ENCODE measurements around the gene SMKR1. TPM values are rescaled to one million over a fixed set of nuclear protein-coding genes. Genes with fewer than 3 reads are reported as not detected.
A peak's percentile ranks its signal among the peaks of the same experiment; 100 is the strongest.

The SMKR1 gene
- total RNA-seq, 1 experiment from 2014 or later, result 8.9 TPM

- peaks cover 0 to 3% of the 10 kb centered on the region in 2 experiments; a peak in 1 of 4 replicates for H3K9me3 ChIP-seq (ENCODE audit: control insufficient read depth in 1 of 2, insufficient read depth in 1 of 2, low read depth in 1 of 2, low read length in 2 of 2)
- no peak overlapping the region for H2AFZ ChIP-seq (ENCODE audit: low read depth, low read length, poor library complexity, severe bottlenecking)
- ChIA-PET RAD21 (ENCODE audit: low non-redundant PET in 1 of 2, low total read pairs in 2 of 2, uncharacterized antibody in 2 of 2, unreplicated experiment in 2 of 2) (no interaction called here), CTCF (no interaction called here), POLR2A (interaction anchor here (1.1 kb wide), 1 partner anchor 14 kb away, joined by 3 read pairs; no protein-coding TSS in a partner anchor)
- no peak overlapping the region for H3K27ac ChIP-seq (ENCODE audit: low read depth, low read length)
- no peak overlapping the region for H3K9ac ChIP-seq (ENCODE audit: low read length)
- H3K36me3 ChIP-seq (ENCODE audit: control insufficient read depth in 1 of 2, insufficient read depth in 2 of 2, low read length in 2 of 2), result peaks cover 3 to 15% of the 10 kb centered on the region in 2 experiments; a peak in 2 of 4 replicates
- DNase-seq (ENCODE audit: low read depth, low spot score), result no peak
- no TSS peak for BruUV-seq (replicated peaks)
- no peaks in the 10 kb centered on the region for H3K9me2 ChIP-seq (ENCODE audit: insufficient read depth)
- TF ChIP-seq RAD21 (IDR thresholded peaks at IDR 0.05; ENCODE audit: low read depth) (no peak), FOSL1 (IDR thresholded peaks at IDR 0.05; ENCODE audit: low read depth) (peak; percentile 44; the same call in 1 of the 2 replicates)
- H3K4me1 ChIP-seq (ENCODE audit: control insufficient read depth in 1 of 2, insufficient read depth in 2 of 2, low read length in 2 of 2), result peaks cover 7 to 27% of the 10 kb centered on the region in 2 experiments
- intact Hi-C loops (cut with micrococcal nuclease), result no loop called here
- H3K27me3 ChIP-seq (ENCODE audit: insufficient read depth, low read length), result no peaks in the 10 kb centered on the region
- H3K4me3 ChIP-seq (replicated peaks in 1 of 2; ENCODE audit: low read depth in 1 of 2, low read length in 2 of 2), result no peak overlapping the region
- ATAC-seq, result peak; percentile 33; the same call in 1 of the 2 replicates
- H4K20me1 ChIP-seq (ENCODE audit: insufficient read depth), result no peaks in the 10 kb centered on the region
- H3K4me2 ChIP-seq (ENCODE audit: low read length), result peak overlapping the region; percentile 40
- no peaks in the 10 kb centered on the region for H3K79me2 ChIP-seq (ENCODE audit: insufficient read depth, low read length)
Measured at GRCh38 chr7:129452589-129453231, 49.6 kb upstream of the SMKR1 start.

GRCh38 chr7:129453510-129454248 is 48.7 kb upstream of the SMKR1 start:
- H3K4me2 ChIP-seq (ENCODE audit: low read length), result peak overlapping the region; percentile 40
- no peak overlapping the region for H3K27ac ChIP-seq (ENCODE audit: low read depth, low read length)
- H3K36me3 ChIP-seq (ENCODE audit: control insufficient read depth in 1 of 2, insufficient read depth in 2 of 2, low read length in 2 of 2), result peaks cover 3 to 23% of the 10 kb centered on the region in 2 experiments; a peak in 2 of 4 replicates
- H3K4me1 ChIP-seq (ENCODE audit: control insufficient read depth in 1 of 2, insufficient read depth in 2 of 2, low read length in 2 of 2), result peaks cover 7 to 27% of the 10 kb centered on the region in 2 experiments
- no peak overlapping the region; a peak in 1 of 4 replicates for H3K4me3 ChIP-seq (replicated peaks in 1 of 2; ENCODE audit: low read depth in 1 of 2, low read length in 2 of 2)
- intact Hi-C loops (cut with micrococcal nuclease), result no loop called here
- no peaks in the 10 kb centered on the region for H3K9me2 ChIP-seq (ENCODE audit: insufficient read depth)
- ChIA-PET POLR2A (no interaction called here), RAD21 (ENCODE audit: low non-redundant PET in 1 of 2, low total read pairs in 2 of 2, uncharacterized antibody in 2 of 2, unreplicated experiment in 2 of 2) (interaction anchor here in 1 of 2 experiments (1.1 kb wide), 1 partner anchor 86 kb away, joined by 3 read pairs; no protein-coding TSS in a partner anchor), CTCF (interaction anchor here (0.6 to 0.7 kb wide), 2 partner anchors 78 to 236 kb away, joined by 3 read pairs; no protein-coding TSS in a partner anchor)
- H2AFZ ChIP-seq (ENCODE audit: low read depth, low read length, poor library complexity, severe bottlenecking), result no peak overlapping the region
- ATAC-seq (peak; percentile 24; the same call in 1 of the 2 replicates), DNase-seq (ENCODE audit: low read depth, low spot score) (no peak)
- H4K20me1 ChIP-seq (ENCODE audit: insufficient read depth), result no peaks in the 10 kb centered on the region
- no peaks in the 10 kb centered on the region for H3K27me3 ChIP-seq (ENCODE audit: insufficient read depth, low read length)
- H3K9ac ChIP-seq (ENCODE audit: low read length), result no peak overlapping the region
- BruUV-seq (replicated peaks), result no TSS peak
- H3K79me2 ChIP-seq (ENCODE audit: insufficient read depth, low read length), result no peaks in the 10 kb centered on the region
- H3K9me3 ChIP-seq (ENCODE audit: control insufficient read depth in 1 of 2, insufficient read depth in 1 of 2, low read depth in 1 of 2, low read length in 2 of 2), result no peaks in the 10 kb centered on the region; a peak in 1 of 4 replicates
- no peak for TF ChIP-seq ZFX (IDR thresholded peaks at IDR 0.05)
- TF ChIP-seq EZH2 (IDR thresholded peaks at IDR 0.05), result no peak
- no peak for TF ChIP-seq EGR1 (IDR thresholded peaks at IDR 0.05; ENCODE audit: low read depth)
- TF ChIP-seq CTCF (IDR thresholded peaks at IDR 0.05 in 2 of 3, conservative IDR thresholded peaks at IDR 0.05 in 1 of 3; ENCODE audit: borderline replicate concordance in 1 of 3, insufficient read depth in 1 of 3, low read depth in 2 of 3, low read length in 2 of 3), result no peak
- TF ChIP-seq ELF1 (IDR thresholded peaks at IDR 0.05; ENCODE audit: borderline replicate concordance, low read depth), result no peak
- TF ChIP-seq RAD21 (IDR thresholded peaks at IDR 0.05; ENCODE audit: low read depth), result no peak
- TF ChIP-seq JUND (IDR thresholded peaks at IDR 0.05), result no peak
- TF ChIP-seq EZH2phosphoT487 (IDR thresholded peaks at IDR 0.05; ENCODE audit: borderline replicate concordance), result no peak
- no peak for TF ChIP-seq ZBTB33 (IDR thresholded peaks at IDR 0.05; ENCODE audit: extremely low read depth, insufficient replicate concordance, low read length)
- no peak for TF ChIP-seq YY1 (IDR thresholded peaks at IDR 0.05; ENCODE audit: extremely low read depth, insufficient replicate concordance, low read depth, low read length)
- TF ChIP-seq SP1 (IDR thresholded peaks at IDR 0.05; ENCODE audit: low read depth), result no peak
- no peak for TF ChIP-seq ATF3 (IDR thresholded peaks at IDR 0.05)
- no peak for TF ChIP-seq POLR2AphosphoS5 (IDR thresholded peaks at IDR 0.05; ENCODE audit: low read depth, low read length)

Measured in HCT116 (cell line).